OCI-LY3 (cell line): ENCODE data around the gene MRTFA.
"Not testable (repeated sequence)": the region's sequence is repeated elsewhere in the genome, so short reads cannot be mapped to it uniquely, and the experiment has no call there.

ENCODE experiments used
- H2AFZ ChIP-seq: fragments of 200-600, 300-600 bp; shearing (Covaris generic); 2 replicates; pipeline ENCODE4 v1.6.0; 2014; ENCODE audit warnings: antibody characterized with exemption, low read depth, low read length
- H3K27ac ChIP-seq: fragments of 200-600, 300-600 bp; sonication (generic); 2 replicates; pipeline ENCODE4 v1.5.1; 2014; ENCODE audit warnings: mild to moderate bottlenecking, low read length, moderate library complexity, mixed read lengths
- H3K27me3 ChIP-seq: fragments of 200-600, 300-600 bp; sonication (generic); 2 replicates; pipeline ENCODE4 v1.6.1; 2014; ENCODE audit warnings: low read depth, low read length, mixed read lengths
- H3K36me3 ChIP-seq: fragments of 200-600, 300-600 bp; sonication (generic); replicated peaks from 2 replicates; pipeline ENCODE3; 2014; ENCODE audit warnings: low read depth, low read length, mixed read lengths
- H3K4me1 ChIP-seq: fragments of 300-600, 200-600 bp; sonication (generic); 2 replicates; pipeline ENCODE4 v1.6.1; 2014; ENCODE audit warnings: low read length, mixed read lengths
- H3K4me2 ChIP-seq: fragments of 200-600, 300-600 bp; sonication (generic); 2 replicates; pipeline ENCODE4 v1.6.1; 2014; ENCODE audit warnings: low read length, mixed read lengths
- H3K4me3 ChIP-seq: fragments of 300-600, 200-600 bp; sonication (generic); 2 replicates; pipeline ENCODE4 v1.5.1; 2014; ENCODE audit warnings: antibody characterized with exemption, mild to moderate bottlenecking, low read length, moderate library complexity
- H3K79me2 ChIP-seq: fragments of 300-600, 200-600 bp; shearing (Covaris generic); 2 replicates; pipeline ENCODE4 v1.6.1; 2014; ENCODE audit warnings: mild to moderate bottlenecking, low read length, mixed read lengths
- H3K9ac ChIP-seq: fragments of 300-600, 200-600 bp; shearing (Covaris generic); 2 replicates; pipeline ENCODE4 v1.6.0; 2014; ENCODE audit warnings: mild to moderate bottlenecking, low read length, moderate library complexity
- H3K9me3 ChIP-seq: fragments of 200-600, 300-600 bp; shearing (Covaris generic); 2 replicates; pipeline ENCODE4 v1.6.1; 2014; ENCODE audit warnings: low read length, mixed read lengths; ENCODE audit not compliant: insufficient read depth
- H4K20me1 ChIP-seq: fragments of 200-600, 300-600 bp; sonication (generic); 2 replicates; pipeline ENCODE4 v1.6.1; 2016; ENCODE audit warnings: low read length, mixed read lengths; ENCODE audit not compliant: insufficient read depth
- EZH2phosphoT487 ChIP-seq: fragments of 200-600 bp; shearing (Covaris generic); IDR thresholded peaks from 2 replicates; pipeline ENCODE4 v1.6.1; 2018; ENCODE audit warnings: antibody characterized with exemption, mixed run types, low read depth
- TF ChIP-seq, protein P1 (sequence below): fragments of 200-600, 300-600 bp; sonication (generic); IDR thresholded peaks from 2 replicates; pipeline ENCODE4 v1.5.1; 2014; ENCODE audit warnings: antibody characterized with exemption, low read length, low read depth

Gene MRTFA

DNA sequence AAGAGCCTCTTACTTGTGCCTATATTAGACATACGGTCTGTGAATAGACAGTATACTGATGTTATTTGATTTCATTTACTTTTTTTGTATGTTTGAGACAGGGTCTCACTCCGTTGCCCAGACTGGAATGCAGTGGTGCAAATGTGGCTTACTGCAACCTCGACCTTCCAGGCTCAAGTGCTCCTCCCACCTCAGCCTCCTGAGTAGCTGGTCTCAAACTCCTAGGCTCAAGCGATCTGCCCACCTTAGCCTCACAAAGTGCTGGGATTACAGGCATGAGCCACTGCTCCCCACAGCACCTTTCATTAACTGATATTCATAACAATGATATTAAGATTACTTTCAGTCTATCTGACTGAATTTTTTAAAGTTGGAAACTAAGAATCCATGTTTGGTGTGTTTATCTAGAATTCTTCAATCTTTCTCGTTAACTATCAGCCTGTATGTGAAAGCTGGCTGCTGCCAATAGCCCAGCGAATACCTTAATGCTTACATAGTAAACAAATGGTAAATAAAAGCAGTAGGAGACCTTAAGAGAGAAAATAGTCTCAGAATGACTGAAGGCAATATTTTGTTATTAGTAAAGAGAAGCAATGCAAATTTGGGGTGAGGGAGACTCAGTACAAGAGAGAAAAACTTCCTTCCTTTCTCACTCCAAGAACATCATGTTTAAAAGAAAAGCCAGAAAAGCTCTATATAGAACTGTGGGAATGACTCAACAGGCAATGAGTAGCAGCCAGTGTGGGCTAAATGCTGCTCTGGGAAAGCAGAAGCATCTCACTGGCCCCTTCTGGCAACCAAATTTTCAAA lies 101.9 kb downstream of the MRTFA start:
- peak overlapping the region; percentile 67 for H3K27ac ChIP-seq
- peak overlapping the region; percentile 62 for H3K9ac ChIP-seq

DNA sequence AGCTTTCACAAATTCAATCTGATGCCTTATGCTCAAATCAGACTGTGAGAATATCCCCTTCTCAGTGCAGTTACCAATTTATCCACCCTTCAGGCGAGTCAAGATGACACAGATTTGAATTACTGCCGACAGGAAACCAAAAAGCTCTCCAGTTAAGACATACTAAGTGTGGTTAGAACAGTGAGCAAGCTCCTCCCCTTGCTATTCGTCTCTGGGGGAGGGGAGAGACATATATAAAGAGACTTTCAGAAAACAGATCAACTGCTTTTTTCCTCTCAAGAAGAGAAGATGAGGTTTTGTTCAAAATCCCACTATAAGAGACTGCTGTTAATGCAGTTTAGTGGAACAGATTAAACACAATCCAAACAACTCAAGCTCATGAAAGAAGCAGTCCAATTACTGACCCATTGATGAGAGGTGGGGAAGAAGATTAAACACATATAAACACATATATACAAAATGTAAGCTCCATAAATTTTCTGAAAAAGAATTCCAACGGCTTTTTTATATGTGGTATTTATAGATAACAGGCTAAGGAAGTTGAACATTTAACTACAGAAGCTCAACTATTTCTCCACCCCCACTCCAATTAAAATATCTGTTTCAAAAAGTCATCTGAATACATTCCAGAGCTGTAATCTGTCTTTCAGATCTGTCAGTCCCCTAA lies 102.7 kb downstream of the MRTFA start:
- no peaks in the 10 kb centered on the region for H3K27me3 ChIP-seq
- peaks cover 63% of the 10 kb centered on the region for H3K4me1 ChIP-seq
- H3K79me2 ChIP-seq = peaks cover 44% of the 10 kb centered on the region
- no peaks in the 10 kb centered on the region for H3K9me3 ChIP-seq
- H3K36me3 ChIP-seq = no peaks in the 10 kb centered on the region
- H3K4me3 ChIP-seq = peak overlapping the region; percentile 70
- H3K4me2 ChIP-seq = peak overlapping the region; percentile 67
- H3K9ac ChIP-seq = peak overlapping the region; percentile 62
- TF ChIP-seq EZH2phosphoT487 = no peak
- TF ChIP-seq, protein P1, sequence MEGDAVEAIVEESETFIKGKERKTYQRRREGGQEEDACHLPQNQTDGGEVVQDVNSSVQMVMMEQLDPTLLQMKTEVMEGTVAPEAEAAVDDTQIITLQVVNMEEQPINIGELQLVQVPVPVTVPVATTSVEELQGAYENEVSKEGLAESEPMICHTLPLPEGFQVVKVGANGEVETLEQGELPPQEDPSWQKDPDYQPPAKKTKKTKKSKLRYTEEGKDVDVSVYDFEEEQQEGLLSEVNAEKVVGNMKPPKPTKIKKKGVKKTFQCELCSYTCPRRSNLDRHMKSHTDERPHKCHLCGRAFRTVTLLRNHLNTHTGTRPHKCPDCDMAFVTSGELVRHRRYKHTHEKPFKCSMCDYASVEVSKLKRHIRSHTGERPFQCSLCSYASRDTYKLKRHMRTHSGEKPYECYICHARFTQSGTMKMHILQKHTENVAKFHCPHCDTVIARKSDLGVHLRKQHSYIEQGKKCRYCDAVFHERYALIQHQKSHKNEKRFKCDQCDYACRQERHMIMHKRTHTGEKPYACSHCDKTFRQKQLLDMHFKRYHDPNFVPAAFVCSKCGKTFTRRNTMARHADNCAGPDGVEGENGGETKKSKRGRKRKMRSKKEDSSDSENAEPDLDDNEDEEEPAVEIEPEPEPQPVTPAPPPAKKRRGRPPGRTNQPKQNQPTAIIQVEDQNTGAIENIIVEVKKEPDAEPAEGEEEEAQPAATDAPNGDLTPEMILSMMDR = no peak
- H4K20me1 ChIP-seq = no peaks in the 10 kb centered on the region; the same call in 1 of the 2 replicates
- no peak overlapping the region for H2AFZ ChIP-seq
- peak overlapping the region; percentile 67 for H3K27ac ChIP-seq

More for the DNA sequence above, 101.9 kb downstream of the MRTFA start:
- Histone ChIP-seq H3K36me3 (no peaks in the 10 kb centered on the region), H3K27me3 (no peaks in the 10 kb centered on the region), H3K79me2 (peaks cover 44% of the 10 kb centered on the region), H3K9me3 (no peaks in the 10 kb centered on the region), H2AFZ (no peak overlapping the region), H4K20me1 (no peaks in the 10 kb centered on the region; the same call in 1 of the 2 replicates), H3K4me2 (peak overlapping the region; percentile 67), H3K4me1 (peaks cover 62% of the 10 kb centered on the region), H3K4me3 (peak overlapping the region; percentile 70)
- no peak for TF ChIP-seq EZH2phosphoT487
- TF ChIP-seq, protein P1 = no peak

- Histone ChIP-seq H3K27me3 (no peaks in the 10 kb centered on the region), H3K36me3 (no peaks in the 10 kb centered on the region), H3K79me2 (peaks cover 49% of the 10 kb centered on the region), H3K4me2 (peak overlapping the region; percentile 67), H3K4me1 (peaks cover 65% of the 10 kb centered on the region), H4K20me1 (no peaks in the 10 kb centered on the region; the same call in 1 of the 2 replicates), H3K9me3 (no peaks in the 10 kb centered on the region), H3K27ac (peak overlapping the region; percentile 67), H3K9ac (peak overlapping the region; percentile 62), H2AFZ (no peak overlapping the region), H3K4me3 (peak overlapping the region; percentile 70)
- no peak for TF ChIP-seq EZH2phosphoT487
- TF ChIP-seq, protein P1 = no peak
These were observed 104.3 kb downstream of the MRTFA start for GRCh38 chr22:40531951-40532900.

- H3K9me3 ChIP-seq, H3K36me3 ChIP-seq, H3K27me3 ChIP-seq, H3K27ac ChIP-seq, H4K20me1 ChIP-seq, H2AFZ ChIP-seq, H3K9ac ChIP-seq, H3K4me3 ChIP-seq: not testable (repeated sequence)
- Histone ChIP-seq H3K4me2 (peak overlapping the region; percentile 32; the same call in 1 of the 2 replicates), H3K4me1 (peaks cover 67% of the 10 kb centered on the region), H3K79me2 (peaks cover 55% of the 10 kb centered on the region)
These were observed 106.1 kb downstream of the MRTFA start for GRCh38 chr22:40530391-40530790.
